Nephron (organoid): Measurements from ENCODE around the gene ACP7.
A peak's percentile ranks its signal among the peaks of the same experiment; 100 is the strongest.

Source experiments
- H3K27ac Mint-ChIP-seq, 3 experiments: 2 replicates each; pipeline ENCODE4 v1.8.0; 2020; ENCODE audit warnings: mixed read lengths in 3 of 3, mild to moderate bottlenecking in 2 of 3, moderate library complexity in 1 of 3
- H3K27me3 Mint-ChIP-seq: 2 replicates; pipeline ENCODE4 v1.8.0; 2021; ENCODE audit warnings: low read depth, mild to moderate bottlenecking, moderate library complexity, mixed read lengths
- H3K36me3 Mint-ChIP-seq: 2 replicates; pipeline ENCODE4 v1.8.0; 2020; ENCODE audit warnings: low read depth, mixed read lengths
- H3K4me1 Mint-ChIP-seq: 2 replicates; pipeline ENCODE4 v1.8.0; 2020; ENCODE audit warnings: mixed read lengths
- H3K4me3 Mint-ChIP-seq, 3 experiments: 2 replicates each; pipeline ENCODE4 v1.8.0; 2020; ENCODE audit warnings: mild to moderate bottlenecking in 3 of 3, mixed read lengths in 3 of 3, moderate library complexity in 2 of 3
- H3K9me3 Mint-ChIP-seq: 2 replicates; pipeline ENCODE4 v1.8.0; 2020; ENCODE audit warnings: mixed read lengths
- CTCF ChIP-seq, 3 experiments: fragments of 200-600 bp; sonication (generic); IDR thresholded peaks; one replicate each; pipeline ENCODE4 v1.5.0; 2021; ENCODE audit warnings: antibody characterized with exemption in 3 of 3; ENCODE audit not compliant: unreplicated experiment in 3 of 3

Gene ACP7

GRCh38 chr19:39078436-39079200 lies 5.5 kb upstream of the ACP7 start:
- Mint-ChIP-seq H3K4me1 (peaks cover 8% of the 10 kb centered on the region), H3K9me3 (no peaks in the 10 kb centered on the region), H3K27ac (no peak overlapping the region), H3K27me3 (peaks cover 56% of the 10 kb centered on the region), H3K4me3 (no peak overlapping the region), H3K36me3 (no peaks in the 10 kb centered on the region)
- no peak for TF ChIP-seq CTCF (IDR thresholded peaks at IDR 0.05; ENCODE audit: unreplicated experiment in 3 of 3)

- H3K4me1 Mint-ChIP-seq, result peaks cover 13% of the 10 kb centered on the region
- TF ChIP-seq CTCF (IDR thresholded peaks at IDR 0.05; ENCODE audit: unreplicated experiment in 3 of 3), result no peak
Measured at GRCh38 chr19:39080431-39080830, 3.7 kb upstream of the ACP7 start.

GRCh38 chr19:39082167-39082566 lies 2.0 kb upstream of the ACP7 start:
- Mint-ChIP-seq H3K36me3 (no peaks in the 10 kb centered on the region), H3K9me3 (no peaks in the 10 kb centered on the region), H3K4me1 (peaks cover 13% of the 10 kb centered on the region), H3K27ac (no peak overlapping the region), H3K27me3 (peaks cover 71% of the 10 kb centered on the region), H3K4me3 (no peak overlapping the region)
- TF ChIP-seq CTCF (IDR thresholded peaks at IDR 0.05; ENCODE audit: unreplicated experiment in 3 of 3), result no peak

More at GRCh38 chr19:39080431-39080830, 3.7 kb upstream of the ACP7 start:
- Mint-ChIP-seq H3K36me3 (no peaks in the 10 kb centered on the region), H3K9me3 (no peaks in the 10 kb centered on the region), H3K27ac (no peak overlapping the region), H3K27me3 (peaks cover 65% of the 10 kb centered on the region), H3K4me3 (no peak overlapping the region)

GRCh38 chr19:39082745-39083598 lies 1.2 kb upstream of the ACP7 start:
- Mint-ChIP-seq H3K27ac (no peak overlapping the region), H3K27me3 (peaks cover 74% of the 10 kb centered on the region), H3K9me3 (no peaks in the 10 kb centered on the region), H3K4me1 (peaks cover 13% of the 10 kb centered on the region), H3K36me3 (no peaks in the 10 kb centered on the region), H3K4me3 (peak overlapping the region; percentile 9 to 46 (median 34))
- no peak for TF ChIP-seq CTCF (IDR thresholded peaks at IDR 0.05; ENCODE audit: unreplicated experiment in 3 of 3)

GRCh38 chr19:39083599-39083982 lies 577 bp upstream of the ACP7 start:
- no peak for TF ChIP-seq CTCF (IDR thresholded peaks at IDR 0.05; ENCODE audit: unreplicated experiment in 3 of 3)
- peaks cover 13% of the 10 kb centered on the region for H3K4me1 Mint-ChIP-seq
- H3K9me3 Mint-ChIP-seq, result no peaks in the 10 kb centered on the region
- no peaks in the 10 kb centered on the region for H3K36me3 Mint-ChIP-seq
- H3K27me3 Mint-ChIP-seq, result peaks cover 80% of the 10 kb centered on the region
- H3K27ac Mint-ChIP-seq, result no peak overlapping the region
- peak overlapping the region; percentile 9 to 46 (median 26) for H3K4me3 Mint-ChIP-seq
